HepG2 (cell line): ENCODE measurements around the gene TPRX1. TPM values are rescaled to one million over a fixed set of nuclear protein-coding genes. Genes with fewer than 3 reads are reported as not detected.

ENCODE experiments used
- ATAC-seq: fragments of 200-7000 bp; cut with Tn5 transposase; 3 replicates; pipeline ENCODE4 v1.9.1; 2020; ENCODE audit warnings: mild to moderate bottlenecking, moderate library complexity
- BruUV-seq: library from RNA; stranded (reverse); fragments of 400-500 nt; replicated peaks from 2 replicates; lab custom pipeline; 2021; lab: Mats Ljungman, UMichigan
- CTCF ChIA-PET: fragments of 300-600 bp; formaldehyde crosslinking; extraction: SDS; loops from one replicate; lab custom pipeline; 2021; ENCODE audit warnings: low total read pairs, inconsistent platforms, low intra/inter-chr PET ratio; lab: Yijun Ruan, JAX
- POLR2A ChIA-PET: fragments of 350-600 bp; sonication (Branson Sonifier 250); formaldehyde crosslinking; loops from one replicate; lab custom pipeline; 2020; ENCODE audit warnings: antibody characterized with exemption, inconsistent platforms; lab: Yijun Ruan, JAX
- DNase-seq: peaks from one replicate; pipeline ENCODE4 v3.0.0-alpha.2; 2015; ENCODE audit warnings: low spot score
- FAIRE-seq: peaks from 3 replicates; lab custom pipeline; 2011; peaks lifted over from hg19 to GRCh38; lab: Jason Lieb, UNC
- H2AFZ ChIP-seq: one replicate; pipeline ENCODE4 v1.6.1; 2011; ENCODE audit warnings: low read length, inconsistent platforms
- H3K27ac ChIP-seq: fragments of 300-600 bp; 3 replicates; pipeline ENCODE4 v1.8.0; 2011; ENCODE audit warnings: mixed run types, mild to moderate bottlenecking, mixed read lengths, low read length, inconsistent platforms; ENCODE audit not compliant: insufficient read depth; ENCODE audit errors: extremely low read length
- H3K27me3 ChIP-seq, 2 experiments: fragments of 200-600 bp in 1 of 2; 2 replicates in 1 of 2; 3 replicates in 1 of 2; pipeline versions ENCODE4 v1.6.0 to v1.8.0; 2011; ENCODE audit warnings: low read length in 2 of 2, mild to moderate bottlenecking in 2 of 2, moderate library complexity in 2 of 2, inconsistent platforms in 1 of 2; ENCODE audit not compliant: insufficient read depth in 2 of 2, control insufficient read depth in 1 of 2
- H3K36me3 ChIP-seq, 2 experiments: fragments of 200-600 bp in 1 of 2; replicated peaks in 1 of 2; 2 replicates in 1 of 2; 3 replicates in 1 of 2; pipeline versions ENCODE4 v1.5.1 to v1.8.0; 2011; ENCODE audit warnings: low read length in 2 of 2, inconsistent platforms in 1 of 2; ENCODE audit not compliant: insufficient read depth in 2 of 2, control insufficient read depth in 1 of 2
- H3K4me1 ChIP-seq: 2 replicates; pipeline ENCODE4 v1.5.1; 2012; ENCODE audit warnings: low read length, inconsistent platforms; ENCODE audit not compliant: insufficient read depth
- H3K4me2 ChIP-seq: 2 replicates; pipeline ENCODE4 v1.6.0; 2011; ENCODE audit warnings: low read depth, low read length, inconsistent platforms
- H3K4me3 ChIP-seq, 3 experiments: fragments of 200-600 bp in 1 of 3; sonication (generic), shearing (Covaris generic) in 1 of 3; replicated peaks in 1 of 3; 2 replicates each; pipeline ENCODE4 v1.5.1; 2011 to 2016; ENCODE audit warnings: low read length in 3 of 3, inconsistent platforms in 2 of 3, low read depth in 2 of 3, mild to moderate bottlenecking in 2 of 3, control low read depth in 1 of 3, mixed read lengths in 1 of 3; ENCODE audit not compliant: insufficient read depth in 1 of 3
- H3K79me2 ChIP-seq: one replicate; pipeline ENCODE4 v1.6.1; 2011; ENCODE audit warnings: low read length, inconsistent platforms; ENCODE audit not compliant: insufficient read depth
- H3K9ac ChIP-seq: 2 replicates; pipeline ENCODE4 v1.6.0; 2011; ENCODE audit warnings: mild to moderate bottlenecking, low read depth, low read length, inconsistent platforms; ENCODE audit not compliant: insufficient read depth
- H3K9me3 ChIP-seq: 2 replicates; pipeline ENCODE4 v1.5.1; 2012; ENCODE audit warnings: mild to moderate bottlenecking, low read length
- H4K20me1 ChIP-seq: 2 replicates; pipeline ENCODE4 v1.6.0; 2011; ENCODE audit warnings: inconsistent platforms, mild to moderate bottlenecking, low read length, moderate library complexity; ENCODE audit not compliant: insufficient read depth
- ATF6 ChIP-seq: sonication (generic); formaldehyde crosslinking; conservative IDR thresholded peaks from 2 replicates; pipeline ENCODE4 v1.4.0; 2020; ENCODE audit warnings: missing genetic modification reagents
- BRCA1 ChIP-seq: sonication (generic); formaldehyde crosslinking; IDR thresholded peaks from 2 replicates; pipeline ENCODE4 v1.4.0; 2020; ENCODE audit warnings: missing genetic modification reagents
- CCAR2 ChIP-seq: fragments of 200-400 bp; formaldehyde crosslinking; optimal IDR thresholded peaks from 2 replicates; pipeline ENCODE3; 2018; ENCODE audit warnings: low read depth, mild to moderate bottlenecking, low read length, moderate library complexity
- HOXA5 ChIP-seq: sonication (generic); formaldehyde crosslinking; IDR thresholded peaks from 2 replicates; pipeline ENCODE4 v1.4.0; 2020; ENCODE audit warnings: missing genetic modification reagents
- MBD4 ChIP-seq: IDR thresholded peaks from 2 replicates; pipeline ENCODE4 v1.6.1; 2012; ENCODE audit warnings: low read length, inconsistent platforms, borderline replicate concordance
- NFIC ChIP-seq: IDR thresholded peaks from 2 replicates; pipeline ENCODE4 v1.6.1; 2012; ENCODE audit warnings: mild to moderate bottlenecking, low read length, inconsistent platforms
- NRL ChIP-seq: sonication (generic); formaldehyde crosslinking; IDR thresholded peaks from 2 replicates; pipeline ENCODE4 v1.5.0; 2020; ENCODE audit warnings: missing genetic modification reagents, mild to moderate bottlenecking, moderate library complexity, borderline replicate concordance
- PAX8 ChIP-seq: sonication (generic); formaldehyde crosslinking; IDR thresholded peaks from 2 replicates; pipeline ENCODE4 v1.8.0; 2022; ENCODE audit warnings: mild to moderate bottlenecking, missing genetic modification reagents, borderline replicate concordance
- POLR2G ChIP-seq: fragments of 200-400 bp; formaldehyde crosslinking; IDR thresholded peaks from 2 replicates; pipeline ENCODE4 v1.6.1; 2018; ENCODE audit warnings: mild to moderate bottlenecking, low read depth, low read length, moderate library complexity
- ZNF337 ChIP-seq: sonication (generic); formaldehyde crosslinking; IDR thresholded peaks from 2 replicates; pipeline ENCODE4 v1.5.1; 2020; ENCODE audit warnings: missing genetic modification reagents, low read depth, mild to moderate bottlenecking, borderline replicate concordance
- WGBS: methylation state at CpG from one replicate; pipeline ENCODE4 v1.1.6; 2017; ENCODE audit warnings: low lambda C conversion rate; 5-methylcytosine and 5-hydroxymethylcytosine counted together
- in situ Hi-C: cut with HindIII; loops from 2 replicates; pipeline ENCODE4 v1.10.0; 2017; ENCODE audit warnings: low pct_unique_long_range_greater_than_20kb; ENCODE audit not compliant: extremely low pct_ligation_motif_present
- intact Hi-C: fragments of 100-400 bp; cut with micrococcal nuclease; formaldehyde crosslinking; loops from one replicate; pipeline ENCODE4 v1.10.0; 2022; ENCODE audit not compliant: unreplicated experiment
- polyA plus RNA-seq, 8 experiments: library from polyadenylated mRNA; depleted of rRNA in 3 of 8; stranded (reverse) in 7 of 8; unstranded in 1 of 8; fragments of >200 nt; fragmentation: Illumina TruSeq in 4 of 8; extraction: Trizol in 4 of 8; gene quantifications; 2 replicates each; pipeline versions ENCODE4 v1.2.1 to v1.2.3, GENCODE V29; 2011 to 2016; ENCODE audit warnings: low read depth in 4 of 8, missing spikeins in 1 of 8, mixed read lengths in 1 of 8; ENCODE audit not compliant: insufficient read depth in 1 of 8
- total RNA-seq, 5 experiments: library from RNA; depleted of rRNA; stranded (reverse); fragments of >200 nt; fragmentation: Illumina TruSeq; extraction: Trizol; gene quantifications; 2 replicates each; pipeline ENCODE4 v1.2.3, GENCODE V29; 2016; ENCODE audit warnings: low read depth in 1 of 5
- TF ChIP-seq, protein P1 (sequence below): sonication (generic); formaldehyde crosslinking; IDR thresholded peaks from 2 replicates; pipeline ENCODE4 v1.4.0; 2020; ENCODE audit warnings: missing genetic modification reagents, borderline replicate concordance

TPRX1 gene
- total and polyA plus RNA-seq, 2 of the 13 experiments (the other 11 are each of a cell fraction or from before 2014, with no cell fraction given): not detected

- no peaks in the 10 kb centered on the region for H3K9me3 ChIP-seq
- WGBS: 19% methylated on average over 13 of the region's 14 CpGs
- ChIA-PET CTCF (no interaction called here), POLR2A (no interaction called here)
- H4K20me1 ChIP-seq: no peaks in the 10 kb centered on the region
- ATAC-seq (no peak), DNase-seq (no peak), FAIRE-seq (no peak)
- intact Hi-C loops: no loop called here
- TF ChIP-seq CCAR2 (no peak), PAX8 (CRISPR knock-in tag) (no peak), ZNF337 (no peak), ATF6 (no peak), POLR2G (no peak), NFIC (no peak), NRL (CRISPR knock-in tag) (no peak), BRCA1 (CRISPR knock-in tag) (no peak), HOXA5 (CRISPR knock-in tag) (no peak), MBD4 (no peak)
- TF ChIP-seq, protein P1, sequence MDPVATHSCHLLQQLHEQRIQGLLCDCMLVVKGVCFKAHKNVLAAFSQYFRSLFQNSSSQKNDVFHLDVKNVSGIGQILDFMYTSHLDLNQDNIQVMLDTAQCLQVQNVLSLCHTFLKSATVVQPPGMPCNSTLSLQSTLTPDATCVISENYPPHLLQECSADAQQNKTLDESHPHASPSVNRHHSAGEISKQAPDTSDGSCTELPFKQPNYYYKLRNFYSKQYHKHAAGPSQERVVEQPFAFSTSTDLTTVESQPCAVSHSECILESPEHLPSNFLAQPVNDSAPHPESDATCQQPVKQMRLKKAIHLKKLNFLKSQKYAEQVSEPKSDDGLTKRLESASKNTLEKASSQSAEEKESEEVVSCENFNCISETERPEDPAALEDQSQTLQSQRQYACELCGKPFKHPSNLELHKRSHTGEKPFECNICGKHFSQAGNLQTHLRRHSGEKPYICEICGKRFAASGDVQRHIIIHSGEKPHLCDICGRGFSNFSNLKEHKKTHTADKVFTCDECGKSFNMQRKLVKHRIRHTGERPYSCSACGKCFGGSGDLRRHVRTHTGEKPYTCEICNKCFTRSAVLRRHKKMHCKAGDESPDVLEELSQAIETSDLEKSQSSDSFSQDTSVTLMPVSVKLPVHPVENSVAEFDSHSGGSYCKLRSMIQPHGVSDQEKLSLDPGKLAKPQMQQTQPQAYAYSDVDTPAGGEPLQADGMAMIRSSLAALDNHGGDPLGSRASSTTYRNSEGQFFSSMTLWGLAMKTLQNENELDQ (CRISPR knock-in tag): no peak
- in situ Hi-C loops: no loop called here
- no peak overlapping the region for H3K27ac ChIP-seq
- no peak overlapping the region for H3K4me3 ChIP-seq
- H3K79me2 ChIP-seq: no peaks in the 10 kb centered on the region
- H3K9ac ChIP-seq: no peak overlapping the region
- no peaks in the 10 kb centered on the region for H3K4me1 ChIP-seq
- BruUV-seq: no TSS peak
- peaks cover 0 to 13% of the 10 kb centered on the region in 2 experiments; a peak in 2 of 5 replicates for H3K27me3 ChIP-seq
- H3K4me2 ChIP-seq: no peak overlapping the region
- no peak overlapping the region for H2AFZ ChIP-seq
- no peaks in the 10 kb centered on the region for H3K36me3 ChIP-seq
Observed at GRCh38 chr19:47797996-47798903, 6.1 kb downstream of the TPRX1 start.
